Measurements from ENCODE around the gene OSMR.

DNA sequence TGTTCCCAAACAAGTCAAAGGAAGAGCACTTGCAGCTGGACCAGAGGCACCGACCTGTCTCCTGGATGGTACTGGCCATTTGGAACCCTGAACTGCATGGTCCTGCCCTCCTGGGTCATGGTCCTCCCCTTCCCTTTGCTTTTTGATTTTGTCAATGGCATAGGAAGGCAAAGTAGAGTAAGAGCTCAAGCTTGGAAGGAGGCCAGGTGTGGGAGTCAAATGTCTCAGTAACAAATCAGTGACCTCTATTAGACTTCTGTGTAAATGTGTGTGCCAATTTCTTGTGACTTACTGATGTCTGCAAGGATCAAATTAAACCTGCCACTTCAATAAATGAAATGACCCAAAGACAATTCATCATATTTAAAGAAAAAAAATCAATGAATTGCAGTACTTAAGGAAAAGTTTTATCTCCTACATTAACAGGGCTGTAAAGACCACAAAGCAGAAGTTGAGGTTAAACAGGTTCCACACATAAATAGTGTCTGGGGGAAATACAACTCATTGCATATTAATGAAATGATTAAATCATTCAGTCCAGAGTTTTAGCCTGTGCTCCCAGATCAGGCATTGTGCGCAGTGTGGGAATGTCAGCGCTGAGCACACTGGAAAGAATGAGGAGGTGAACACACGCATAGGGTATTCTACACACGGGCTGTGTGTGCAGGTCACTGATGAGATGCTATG lies 32.7 kb downstream of the OSMR start:
- TF ChIP-seq, protein P1, sequence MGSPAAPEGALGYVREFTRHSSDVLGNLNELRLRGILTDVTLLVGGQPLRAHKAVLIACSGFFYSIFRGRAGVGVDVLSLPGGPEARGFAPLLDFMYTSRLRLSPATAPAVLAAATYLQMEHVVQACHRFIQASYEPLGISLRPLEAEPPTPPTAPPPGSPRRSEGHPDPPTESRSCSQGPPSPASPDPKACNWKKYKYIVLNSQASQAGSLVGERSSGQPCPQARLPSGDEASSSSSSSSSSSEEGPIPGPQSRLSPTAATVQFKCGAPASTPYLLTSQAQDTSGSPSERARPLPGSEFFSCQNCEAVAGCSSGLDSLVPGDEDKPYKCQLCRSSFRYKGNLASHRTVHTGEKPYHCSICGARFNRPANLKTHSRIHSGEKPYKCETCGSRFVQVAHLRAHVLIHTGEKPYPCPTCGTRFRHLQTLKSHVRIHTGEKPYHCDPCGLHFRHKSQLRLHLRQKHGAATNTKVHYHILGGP (tag by site-specific recombination; IDR thresholded peaks at IDR 0.05), result no peak
- TF ChIP-seq, protein P2, sequence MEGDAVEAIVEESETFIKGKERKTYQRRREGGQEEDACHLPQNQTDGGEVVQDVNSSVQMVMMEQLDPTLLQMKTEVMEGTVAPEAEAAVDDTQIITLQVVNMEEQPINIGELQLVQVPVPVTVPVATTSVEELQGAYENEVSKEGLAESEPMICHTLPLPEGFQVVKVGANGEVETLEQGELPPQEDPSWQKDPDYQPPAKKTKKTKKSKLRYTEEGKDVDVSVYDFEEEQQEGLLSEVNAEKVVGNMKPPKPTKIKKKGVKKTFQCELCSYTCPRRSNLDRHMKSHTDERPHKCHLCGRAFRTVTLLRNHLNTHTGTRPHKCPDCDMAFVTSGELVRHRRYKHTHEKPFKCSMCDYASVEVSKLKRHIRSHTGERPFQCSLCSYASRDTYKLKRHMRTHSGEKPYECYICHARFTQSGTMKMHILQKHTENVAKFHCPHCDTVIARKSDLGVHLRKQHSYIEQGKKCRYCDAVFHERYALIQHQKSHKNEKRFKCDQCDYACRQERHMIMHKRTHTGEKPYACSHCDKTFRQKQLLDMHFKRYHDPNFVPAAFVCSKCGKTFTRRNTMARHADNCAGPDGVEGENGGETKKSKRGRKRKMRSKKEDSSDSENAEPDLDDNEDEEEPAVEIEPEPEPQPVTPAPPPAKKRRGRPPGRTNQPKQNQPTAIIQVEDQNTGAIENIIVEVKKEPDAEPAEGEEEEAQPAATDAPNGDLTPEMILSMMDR (tag by site-specific recombination; IDR thresholded peaks at IDR 0.05), result no peak
- TF ChIP-seq ZEB2 (tag by site-specific recombination; IDR thresholded peaks at IDR 0.05) (no peak), ZNF843 (tag by site-specific recombination; IDR thresholded peaks at IDR 0.05) (no peak), ZNF121 (tag by site-specific recombination; IDR thresholded peaks at IDR 0.05) (no peak), ZNF76 (tag by site-specific recombination; IDR thresholded peaks at IDR 0.05; ENCODE audit: borderline replicate concordance, low read depth) (no peak), SALL2 (tag by site-specific recombination; IDR thresholded peaks at IDR 0.05; ENCODE audit: borderline replicate concordance) (no peak), ZNF184 (tag by site-specific recombination; IDR thresholded peaks at IDR 0.05) (no peak), SCRT1 (tag by site-specific recombination; IDR thresholded peaks at IDR 0.05; ENCODE audit: borderline replicate concordance) (no peak), ZNF274 (IDR thresholded peaks at IDR 0.05; ENCODE audit: low read length) (no peak), ZNF274 (tag by site-specific recombination; IDR thresholded peaks at IDR 0.05; ENCODE audit: borderline replicate concordance) (no peak), ZNF175 (tag by site-specific recombination; IDR thresholded peaks at IDR 0.05) (no peak)
- TF ChIP-seq, protein P3, sequence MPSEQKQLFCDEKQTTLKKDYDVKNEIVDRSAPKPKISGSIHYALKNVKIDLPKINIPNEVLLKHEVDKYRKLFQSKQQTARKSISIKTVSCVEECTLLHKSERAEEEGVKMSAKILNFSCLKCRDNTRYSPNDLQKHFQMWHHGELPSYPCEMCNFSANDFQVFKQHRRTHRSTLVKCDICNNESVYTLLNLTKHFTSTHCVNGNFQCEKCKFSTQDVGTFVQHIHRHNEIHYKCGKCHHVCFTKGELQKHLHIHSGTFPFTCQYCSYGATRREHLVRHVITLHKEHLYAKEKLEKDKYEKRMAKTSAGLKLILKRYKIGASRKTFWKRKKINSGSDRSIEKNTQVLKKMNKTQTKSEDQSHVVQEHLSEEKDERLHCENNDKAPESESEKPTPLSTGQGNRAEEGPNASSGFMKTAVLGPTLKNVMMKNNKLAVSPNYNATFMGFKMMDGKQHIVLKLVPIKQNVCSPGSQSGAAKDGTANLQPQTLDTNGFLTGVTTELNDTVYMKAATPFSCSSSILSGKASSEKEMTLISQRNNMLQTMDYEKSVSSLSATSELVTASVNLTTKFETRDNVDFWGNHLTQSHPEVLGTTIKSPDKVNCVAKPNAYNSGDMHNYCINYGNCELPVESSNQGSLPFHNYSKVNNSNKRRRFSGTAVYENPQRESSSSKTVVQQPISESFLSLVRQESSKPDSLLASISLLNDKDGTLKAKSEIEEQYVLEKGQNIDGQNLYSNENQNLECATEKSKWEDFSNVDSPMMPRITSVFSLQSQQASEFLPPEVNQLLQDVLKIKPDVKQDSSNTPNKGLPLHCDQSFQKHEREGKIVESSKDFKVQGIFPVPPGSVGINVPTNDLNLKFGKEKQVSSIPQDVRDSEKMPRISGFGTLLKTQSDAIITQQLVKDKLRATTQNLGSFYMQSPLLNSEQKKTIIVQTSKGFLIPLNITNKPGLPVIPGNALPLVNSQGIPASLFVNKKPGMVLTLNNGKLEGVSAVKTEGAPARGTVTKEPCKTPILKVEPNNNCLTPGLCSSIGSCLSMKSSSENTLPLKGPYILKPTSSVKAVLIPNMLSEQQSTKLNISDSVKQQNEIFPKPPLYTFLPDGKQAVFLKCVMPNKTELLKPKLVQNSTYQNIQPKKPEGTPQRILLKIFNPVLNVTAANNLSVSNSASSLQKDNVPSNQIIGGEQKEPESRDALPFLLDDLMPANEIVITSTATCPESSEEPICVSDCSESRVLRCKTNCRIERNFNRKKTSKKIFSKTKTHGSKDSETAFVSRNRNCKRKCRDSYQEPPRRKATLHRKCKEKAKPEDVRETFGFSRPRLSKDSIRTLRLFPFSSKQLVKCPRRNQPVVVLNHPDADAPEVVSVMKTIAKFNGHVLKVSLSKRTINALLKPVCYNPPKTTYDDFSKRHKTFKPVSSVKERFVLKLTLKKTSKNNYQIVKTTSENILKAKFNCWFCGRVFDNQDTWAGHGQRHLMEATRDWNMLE (tag by site-specific recombination; conservative IDR thresholded peaks at IDR 0.05; ENCODE audit: low read depth), result no peak
- TF ChIP-seq, protein P4, sequence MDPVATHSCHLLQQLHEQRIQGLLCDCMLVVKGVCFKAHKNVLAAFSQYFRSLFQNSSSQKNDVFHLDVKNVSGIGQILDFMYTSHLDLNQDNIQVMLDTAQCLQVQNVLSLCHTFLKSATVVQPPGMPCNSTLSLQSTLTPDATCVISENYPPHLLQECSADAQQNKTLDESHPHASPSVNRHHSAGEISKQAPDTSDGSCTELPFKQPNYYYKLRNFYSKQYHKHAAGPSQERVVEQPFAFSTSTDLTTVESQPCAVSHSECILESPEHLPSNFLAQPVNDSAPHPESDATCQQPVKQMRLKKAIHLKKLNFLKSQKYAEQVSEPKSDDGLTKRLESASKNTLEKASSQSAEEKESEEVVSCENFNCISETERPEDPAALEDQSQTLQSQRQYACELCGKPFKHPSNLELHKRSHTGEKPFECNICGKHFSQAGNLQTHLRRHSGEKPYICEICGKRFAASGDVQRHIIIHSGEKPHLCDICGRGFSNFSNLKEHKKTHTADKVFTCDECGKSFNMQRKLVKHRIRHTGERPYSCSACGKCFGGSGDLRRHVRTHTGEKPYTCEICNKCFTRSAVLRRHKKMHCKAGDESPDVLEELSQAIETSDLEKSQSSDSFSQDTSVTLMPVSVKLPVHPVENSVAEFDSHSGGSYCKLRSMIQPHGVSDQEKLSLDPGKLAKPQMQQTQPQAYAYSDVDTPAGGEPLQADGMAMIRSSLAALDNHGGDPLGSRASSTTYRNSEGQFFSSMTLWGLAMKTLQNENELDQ (tag by site-specific recombination; IDR thresholded peaks at IDR 0.05; ENCODE audit: low read depth), result no peak

Data from HEK293 (cell line).